Stimulated activated effector memory CD8-positive, alpha-beta T cell treated with anti-CD3 and anti-CD28 coated beads, Interleukin-12 subunit alpha, Interleukin-12 subunit beta, amount 100 ng/mL, for 72 hours (primary cell): ENCODE measurements around the gene DLG2.

Experiments used
- ATAC-seq: fragments of 150-1000 bp; cut with Tn5 transposase; 2 replicates; pipeline ENCODE4 v1.10.0; 2021
- DNase-seq, 2 donors: peaks; one replicate each; pipeline ENCODE4 v3.0.0; 2021 to 2022; ENCODE audit warnings: low spot score in 2 of 2
- H3K27ac Mint-ChIP-seq: one replicate; pipeline ENCODE4 v1.8.0; 2022; ENCODE audit warnings: mild to moderate bottlenecking, mixed read lengths
- H3K36me3 Mint-ChIP-seq: one replicate; pipeline ENCODE4 v1.8.0; 2022; ENCODE audit warnings: mild to moderate bottlenecking, mixed read lengths
- H3K4me1 Mint-ChIP-seq: one replicate; pipeline ENCODE4 v1.8.0; 2022; ENCODE audit warnings: mixed read lengths
- H3K4me3 Mint-ChIP-seq: one replicate; pipeline ENCODE4 v1.8.0; 2022; ENCODE audit warnings: mild to moderate bottlenecking, mixed read lengths
- H3K9me3 Mint-ChIP-seq: one replicate; pipeline ENCODE4 v1.8.0; 2022; ENCODE audit warnings: mixed read lengths

The DLG2 gene

GRCh38 chr11:83564870-83565269, 2062.3 kb downstream of the DLG2 start:
- DNase-seq (no peak), ATAC-seq (no peak)
- Mint-ChIP-seq H3K27ac (no peak overlapping the region), H3K4me3 (no peak overlapping the region), H3K36me3 (no peaks in the 10 kb centered on the region), H3K9me3 (peaks cover 8% of the 10 kb centered on the region), H3K4me1 (no peaks in the 10 kb centered on the region)

GRCh38 chr11:83558281-83558680, 2068.9 kb downstream of the DLG2 start:
- DNase-seq (no peak), ATAC-seq (no peak)
- Mint-ChIP-seq H3K27ac (no peak overlapping the region), H3K4me3 (no peak overlapping the region), H3K9me3 (peaks cover 5% of the 10 kb centered on the region), H3K4me1 (no peaks in the 10 kb centered on the region), H3K36me3 (no peaks in the 10 kb centered on the region)

- Mint-ChIP-seq H3K4me1 (no peaks in the 10 kb centered on the region), H3K36me3 (no peaks in the 10 kb centered on the region), H3K27ac (no peak overlapping the region), H3K4me3 (no peak overlapping the region), H3K9me3 (peaks cover 5% of the 10 kb centered on the region)
- DNase-seq (no peak), ATAC-seq (no peak)
These were observed 2069.5 kb downstream of the DLG2 start for GRCh38 chr11:83557653-83558052.

- Mint-ChIP-seq H3K36me3 (no peaks in the 10 kb centered on the region), H3K27ac (no peak overlapping the region), H3K4me3 (no peak overlapping the region), H3K9me3 (peaks cover 2% of the 10 kb centered on the region), H3K4me1 (no peaks in the 10 kb centered on the region)
- ATAC-seq (no peak), DNase-seq (no peak)
These were observed 2072.3 kb downstream of the DLG2 start for GRCh38 chr11:83554876-83555275.

GRCh38 chr11:83549984-83550667, 2077.0 kb downstream of the DLG2 start:
- Mint-ChIP-seq H3K27ac (no peak overlapping the region), H3K36me3 (no peaks in the 10 kb centered on the region), H3K4me1 (no peaks in the 10 kb centered on the region), H3K9me3 (no peaks in the 10 kb centered on the region), H3K4me3 (no peak overlapping the region)
- DNase-seq (no peak), ATAC-seq (no peak)

GRCh38 chr11:83546368-83546767, 2080.8 kb downstream of the DLG2 start:
- no peak overlapping the region for H3K27ac Mint-ChIP-seq
- H3K4me1 Mint-ChIP-seq = no peaks in the 10 kb centered on the region
- no peaks in the 10 kb centered on the region for H3K36me3 Mint-ChIP-seq
- no peak for DNase-seq
- no peaks in the 10 kb centered on the region for H3K9me3 Mint-ChIP-seq
- no peak overlapping the region for H3K4me3 Mint-ChIP-seq
- ATAC-seq = no peak

GRCh38 chr11:83545494-83546260, 2081.5 kb downstream of the DLG2 start:
- Mint-ChIP-seq H3K4me3 (no peak overlapping the region), H3K36me3 (no peaks in the 10 kb centered on the region), H3K9me3 (no peaks in the 10 kb centered on the region), H3K4me1 (no peaks in the 10 kb centered on the region), H3K27ac (no peak overlapping the region)
- no peak for DNase-seq
- no peak for ATAC-seq

- Mint-ChIP-seq H3K4me1 (no peaks in the 10 kb centered on the region), H3K36me3 (no peaks in the 10 kb centered on the region), H3K9me3 (no peaks in the 10 kb centered on the region), H3K27ac (no peak overlapping the region), H3K4me3 (no peak overlapping the region)
- no peak for DNase-seq
- ATAC-seq = no peak
These were observed 2082.3 kb downstream of the DLG2 start for GRCh38 chr11:83544846-83545245.

GRCh38 chr11:83543706-83544439, 2083.3 kb downstream of the DLG2 start:
- no peak overlapping the region for H3K4me3 Mint-ChIP-seq
- H3K36me3 Mint-ChIP-seq = no peaks in the 10 kb centered on the region
- H3K4me1 Mint-ChIP-seq = no peaks in the 10 kb centered on the region
- DNase-seq (no peak), ATAC-seq (peak; percentile 65)
- no peak overlapping the region for H3K27ac Mint-ChIP-seq
- H3K9me3 Mint-ChIP-seq = no peaks in the 10 kb centered on the region

GRCh38 chr11:83542861-83543260, 2084.3 kb downstream of the DLG2 start:
- Mint-ChIP-seq H3K4me3 (no peak overlapping the region), H3K36me3 (no peaks in the 10 kb centered on the region), H3K4me1 (no peaks in the 10 kb centered on the region), H3K9me3 (no peaks in the 10 kb centered on the region), H3K27ac (no peak overlapping the region)
- ATAC-seq (no peak), DNase-seq (no peak)

- Mint-ChIP-seq H3K27ac (no peak overlapping the region), H3K4me3 (no peak overlapping the region), H3K36me3 (no peaks in the 10 kb centered on the region), H3K4me1 (no peaks in the 10 kb centered on the region), H3K9me3 (no peaks in the 10 kb centered on the region)
- ATAC-seq (no peak), DNase-seq (no peak)
These were observed 2086.4 kb downstream of the DLG2 start for GRCh38 chr11:83540728-83541127.

GRCh38 chr11:83540112-83540675, 2086.9 kb downstream of the DLG2 start:
- Mint-ChIP-seq H3K4me3 (no peak overlapping the region), H3K9me3 (no peaks in the 10 kb centered on the region), H3K36me3 (no peaks in the 10 kb centered on the region), H3K4me1 (no peaks in the 10 kb centered on the region), H3K27ac (no peak overlapping the region)
- DNase-seq = no peak
- no peak for ATAC-seq

- Mint-ChIP-seq H3K36me3 (no peaks in the 10 kb centered on the region), H3K4me3 (no peak overlapping the region), H3K9me3 (no peaks in the 10 kb centered on the region), H3K27ac (no peak overlapping the region), H3K4me1 (no peaks in the 10 kb centered on the region)
- ATAC-seq = no peak
- no peak for DNase-seq
These were observed 2088.9 kb downstream of the DLG2 start for GRCh38 chr11:83538286-83538685.

GRCh38 chr11:83537131-83537610, 2090.0 kb downstream of the DLG2 start:
- no peaks in the 10 kb centered on the region for H3K36me3 Mint-ChIP-seq

GRCh38 chr11:83533166-83533565, 2094.0 kb downstream of the DLG2 start:
- DNase-seq = no peak
- H3K9me3 Mint-ChIP-seq = no peaks in the 10 kb centered on the region
- no peak for ATAC-seq
- no peaks in the 10 kb centered on the region for H3K4me1 Mint-ChIP-seq
- no peak overlapping the region for H3K4me3 Mint-ChIP-seq
- H3K27ac Mint-ChIP-seq = no peak overlapping the region
- H3K36me3 Mint-ChIP-seq = no peaks in the 10 kb centered on the region

More at GRCh38 chr11:83537131-83537610, 2090.0 kb downstream of the DLG2 start:
- Mint-ChIP-seq H3K27ac (no peak overlapping the region), H3K9me3 (no peaks in the 10 kb centered on the region), H3K4me1 (no peaks in the 10 kb centered on the region), H3K4me3 (no peak overlapping the region)
- DNase-seq (no peak), ATAC-seq (no peak)
